Eye (tissue), 1 donor: Measurements from ENCODE around the gene CWC25.
"Not testable (repeated sequence)": the region's sequence is repeated elsewhere in the genome, so short reads cannot be mapped to it uniquely, and the experiment has no call there.

Source experiments
- DNase-seq: peaks from one replicate; pipeline ENCODE4 v3.0.0-alpha.2; 2015

CWC25 gene

GRCh38 chr17:38824899-38825761, at the start of gene CWC25:
Gene CWC25, minus strand, starts transcription at chr17:38825321. Its CDS starts 138 bp downstream, at chr17:38825183.
- DNase-seq = peak; percentile 99

- no peak for DNase-seq
Observed at GRCh38 chr17:38873640-38874380, 48.7 kb upstream of the CWC25 start.

GRCh38 chr17:38872671-38873385, 47.7 kb upstream of the CWC25 start:
- DNase-seq = no peak

- DNase-seq = no peak
Observed at GRCh38 chr17:38872027-38872511, 46.9 kb upstream of the CWC25 start.

GRCh38 chr17:38871247-38872015, 46.3 kb upstream of the CWC25 start:
- peak; percentile 69 for DNase-seq

- peak; percentile 58 for DNase-seq
Observed at GRCh38 chr17:38870259-38871165, 45.4 kb upstream of the CWC25 start.

GRCh38 chr17:38869526-38870258, 44.6 kb upstream of the CWC25 start, which contains the start of gene LASP1:
Gene LASP1, plus strand, starts transcription at chr17:38870058. Its CDS starts 132 bp downstream, at chr17:38870190.
- peak; percentile 95 for DNase-seq

GRCh38 chr17:38868817-38869525, 43.9 kb upstream of the CWC25 start:
- peak; percentile 99 for DNase-seq

GRCh38 chr17:38867968-38868816, 43.1 kb upstream of the CWC25 start:
- peak; percentile 78 for DNase-seq

- peak; percentile 90 for DNase-seq
Observed at GRCh38 chr17:38867179-38867967, 42.3 kb upstream of the CWC25 start.

- DNase-seq = no peak
Observed at GRCh38 chr17:38864636-38865398, 39.7 kb upstream of the CWC25 start.

GRCh38 chr17:38861399-38861843, 36.3 kb upstream of the CWC25 start:
- peak; percentile 14 for DNase-seq

GRCh38 chr17:38857271-38857670, 32.1 kb upstream of the CWC25 start:
- no peak for DNase-seq

- not testable (repeated sequence) for DNase-seq
Observed at GRCh38 chr17:38855101-38855714, 30.1 kb upstream of the CWC25 start.

GRCh38 chr17:38853292-38854219, 28.4 kb upstream of the CWC25 start, which contains the start of gene RPL23:
Gene RPL23, minus strand, starts transcription at chr17:38853721. Its CDS starts 11 bp downstream, at chr17:38853710.
- peak; percentile 99 for DNase-seq
